K562 (cell line): ENCODE measurements around the gene TRERF1. TPM values are rescaled to one million over a fixed set of nuclear protein-coding genes. Genes with fewer than 3 reads are reported as not detected.

Source experiments
- ATAC-seq: fragments of 200-7000 bp; cut with Tn5 transposase; 3 replicates; pipeline ENCODE4 v1.9.1; 2020; ENCODE audit warnings: moderate library complexity
- BruUV-seq: library from RNA; stranded (reverse); fragments of 400-500 nt; replicated peaks from 2 replicates; lab custom pipeline; 2021; lab: Mats Ljungman, UMichigan
- CTCF ChIA-PET: fragments of 300-600 bp; formaldehyde crosslinking; extraction: SDS; loops from one replicate; lab custom pipeline; 2021; ENCODE audit warnings: low intra/inter-chr PET ratio; lab: Yijun Ruan, JAX
- POLR2A ChIA-PET: fragments of 300-600, 350-650 bp; sonication (Branson Sonifier 250); formaldehyde crosslinking; extraction: SDS; loops from one replicate; lab custom pipeline; 2021; ENCODE audit warnings: antibody characterized with exemption, inconsistent platforms; lab: Yijun Ruan, JAX
- DNase-seq, 4 experiments: peaks; one replicate each; pipeline versions ENCODE4 v3.0.0 to v3.0.0-alpha.2; 2011 to 2018; ENCODE audit warnings: low spot score in 3 of 4, mixed read lengths in 3 of 4; ENCODE audit errors: extremely low read depth in 1 of 4
- FAIRE-seq: peaks from 2 replicates; lab custom pipeline; 2011; peaks lifted over from hg19 to GRCh38; lab: Jason Lieb, UNC
- H2AFZ ChIP-seq: 2 replicates; pipeline ENCODE4 v1.6.0; 2011; ENCODE audit warnings: low read depth, low read length, control low read depth, inconsistent platforms
- H3K27ac ChIP-seq: fragments of 200-600 bp; 3 replicates; pipeline ENCODE4 v1.8.0; 2011; ENCODE audit warnings: low read depth, mild to moderate bottlenecking, control low read depth, inconsistent platforms, low read length, moderate library complexity, mixed read lengths; ENCODE audit errors: extremely low read depth
- H3K27me3 ChIP-seq, 2 experiments: fragments of 300-600 bp in 1 of 2; 2 replicates in 1 of 2; 3 replicates in 1 of 2; pipeline versions ENCODE4 v1.6.0 to v1.8.0; 2011; ENCODE audit warnings: inconsistent platforms in 2 of 2, low read length in 2 of 2, mild to moderate bottlenecking in 1 of 2, mixed read lengths in 1 of 2, moderate library complexity in 1 of 2; ENCODE audit not compliant: control insufficient read depth in 2 of 2, insufficient read depth in 2 of 2
- H3K36me3 ChIP-seq: fragments of 300-600 bp; 3 replicates; pipeline ENCODE4 v1.8.0; 2011; ENCODE audit warnings: mild to moderate bottlenecking, low read length, inconsistent platforms; ENCODE audit not compliant: control insufficient read depth, insufficient read depth
- H3K4me1 ChIP-seq, 2 experiments: fragments of 200-600 bp in 1 of 2; replicated peaks in 1 of 2; 2 replicates in 1 of 2; 3 replicates in 1 of 2; pipeline versions ENCODE4 v1.5.1 to v1.8.0; 2011; ENCODE audit warnings: inconsistent platforms in 2 of 2, low read length in 2 of 2, mild to moderate bottlenecking in 1 of 2, mixed read lengths in 1 of 2, moderate library complexity in 1 of 2; ENCODE audit not compliant: control insufficient read depth in 2 of 2, insufficient read depth in 2 of 2
- H3K4me2 ChIP-seq: 2 replicates; pipeline ENCODE4 v1.6.1; 2011; ENCODE audit warnings: low read length, control low read depth, inconsistent platforms, mixed read lengths; ENCODE audit not compliant: insufficient read depth
- H3K4me3 ChIP-seq: fragments of 200-600 bp; sonication (generic), shearing (Covaris generic); 2 replicates; pipeline ENCODE4 v1.5.1; 2016; ENCODE audit warnings: control low read depth, inconsistent platforms
- H3K79me2 ChIP-seq: fragments of 200-600 bp; 3 replicates; pipeline ENCODE4 v1.8.0; 2011; ENCODE audit warnings: low read length, inconsistent platforms; ENCODE audit not compliant: control insufficient read depth, insufficient read depth
- H3K9ac ChIP-seq, 2 experiments: 2 replicates each; pipeline versions ENCODE4 v1.6.0 to v1.6.1; 2011; ENCODE audit warnings: low read depth in 2 of 2, low read length in 2 of 2, control low read depth in 1 of 2, inconsistent platforms in 1 of 2, mild to moderate bottlenecking in 1 of 2, mixed read lengths in 1 of 2; ENCODE audit not compliant: insufficient read depth in 1 of 2
- H3K9me1 ChIP-seq: one replicate; pipeline ENCODE4 v1.6.0; 2011; ENCODE audit warnings: inconsistent platforms, mild to moderate bottlenecking, low read length, moderate library complexity; ENCODE audit not compliant: control insufficient read depth, insufficient read depth
- H3K9me3 ChIP-seq: replicated peaks from 2 replicates; pipeline ENCODE4 v1.5.1; 2011; ENCODE audit warnings: low read depth, low read length, inconsistent platforms; ENCODE audit not compliant: control insufficient read depth, insufficient read depth
- H4K20me1 ChIP-seq: replicated peaks from 2 replicates; pipeline ENCODE4 v1.6.1; 2011; ENCODE audit warnings: low read length, inconsistent platforms, mixed read lengths; ENCODE audit not compliant: control insufficient read depth, insufficient read depth
- HNRNPH1 ChIP-seq: fragments of 200-400 bp; formaldehyde crosslinking; optimal IDR thresholded peaks from 2 replicates; pipeline ENCODE3; 2017; ENCODE audit warnings: low read depth, mild to moderate bottlenecking, low read length, moderate library complexity
- MED1 ChIP-seq: sonication (generic); formaldehyde crosslinking; IDR thresholded peaks from 2 replicates; pipeline ENCODE4 v1.8.1; 2023; ENCODE audit warnings: missing genetic modification reagents, borderline replicate concordance
- ZNF134 ChIP-seq: fragments of 250-450 bp; sonication (Bioruptor Pico); conservative IDR thresholded peaks from 2 replicates; pipeline ENCODE4 v1.4.0; 2020
- ZNF274 ChIP-seq: IDR thresholded peaks from 2 replicates; pipeline ENCODE4 v1.6.1; 2011; ENCODE audit warnings: low read depth, mild to moderate bottlenecking, low read length, moderate library complexity, borderline replicate concordance
- WGBS: fragments of 100-300 bp; shearing (Covaris generic); methylation state at CpG from one replicate; pipeline ENCODE4 v1.1.6; 2016; ENCODE audit warnings: low coverage, mixed read lengths; ENCODE audit not compliant: insufficient coverage; ENCODE audit errors: missing lambda C conversion rate; 5-methylcytosine and 5-hydroxymethylcytosine counted together
- in situ Hi-C: fragments of 300-500 bp; cut with MboI; formaldehyde crosslinking; loops from 4 replicates; pipeline ENCODE4 v1.15.0; 2018; ENCODE audit warnings: inconsistent platforms, mixed read lengths
- intact Hi-C: fragments of 100-400 bp; cut with micrococcal nuclease; formaldehyde crosslinking; loops from 2 replicates; pipeline ENCODE4 v1.14.2; 2022
- polyA plus RNA-seq, 8 experiments: library from polyadenylated mRNA; depleted of rRNA in 4 of 8; stranded (reverse) in 5 of 8; unstranded in 3 of 8; fragments of >200 nt; fragmentation: Nextera tagmentation in 2 of 8; fragmentation: Illumina TruSeq in 1 of 8; extraction: Ambion mirVana in 2 of 8; extraction: Trizol in 1 of 8; gene quantifications; 2 replicates each; pipeline versions ENCODE4 v1.2.1 to v1.2.3, GENCODE V29; 2011 to 2014; ENCODE audit warnings: inconsistent platforms in 1 of 8, missing spikeins in 1 of 8
- total RNA-seq, 7 experiments: library from RNA; depleted of rRNA in 6 of 7; stranded (reverse); fragments of >200 nt in 6 of 7; fragmentation: Illumina TruSeq in 2 of 7; extraction: Trizol in 2 of 7; gene quantifications; 2 replicates each; pipeline versions ENCODE4 v1.2.1 to v1.2.3, GENCODE V29; 2011 to 2021; ENCODE audit warnings: low replicate concordance in 1 of 7
- TF ChIP-seq, protein P1 (sequence below): sonication (generic); formaldehyde crosslinking; IDR thresholded peaks from 2 replicates; pipeline ENCODE4 v1.8.0; 2022; ENCODE audit warnings: mild to moderate bottlenecking, missing genetic modification reagents
- TF ChIP-seq, protein P2 (sequence below): fragments of 450-650 bp; conservative IDR thresholded peaks from 2 replicates; pipeline ENCODE4 v1.6.1; 2016; ENCODE audit warnings: missing genetic modification characterization, low read depth, mild to moderate bottlenecking, control low read depth, missing compliant biosample characterization
- TF ChIP-seq, protein P3 (sequence below): fragments of 450-650 bp; IDR thresholded peaks from 2 replicates; pipeline ENCODE4 v1.7.1; 2018; ENCODE audit warnings: mild to moderate bottlenecking, low read depth; ENCODE audit not compliant: partially characterized antibody

TRERF1 gene
- total and polyA plus RNA-seq, 9 of the 15 experiments (the other 6 are each of a cell fraction or from before 2014, with no cell fraction given) = 0.04 to 0.20 (median 0.07) TPM; not detected in 3

DNA sequence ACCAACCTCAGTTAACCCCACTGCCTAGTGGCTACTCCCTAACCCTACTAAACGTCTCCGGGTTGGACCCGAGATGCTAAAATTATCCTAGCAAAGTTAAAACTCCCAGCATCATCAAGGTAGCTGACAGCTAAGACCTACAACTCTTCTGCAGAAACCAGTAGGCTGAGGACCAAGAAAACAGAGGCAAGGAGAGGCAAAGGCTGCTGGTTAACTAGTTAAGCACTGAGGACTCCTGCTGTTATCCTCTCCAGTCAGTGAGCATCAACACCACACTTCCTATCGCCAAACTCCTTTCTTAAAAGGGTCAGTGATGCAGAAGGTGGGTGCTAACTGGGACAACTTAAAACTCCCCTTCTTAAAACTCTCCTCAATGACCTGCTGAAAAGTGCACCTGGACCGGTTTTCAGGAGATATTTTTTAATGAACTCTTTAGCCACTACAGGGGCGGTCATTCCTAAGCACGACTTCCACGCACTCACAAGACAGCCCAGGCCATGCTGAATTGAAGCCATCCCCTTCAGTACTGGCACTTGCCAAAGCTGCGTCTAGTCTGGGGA, 1.7 kb downstream of the TRERF1 start (continued):
- TF ChIP-seq, protein P1, sequence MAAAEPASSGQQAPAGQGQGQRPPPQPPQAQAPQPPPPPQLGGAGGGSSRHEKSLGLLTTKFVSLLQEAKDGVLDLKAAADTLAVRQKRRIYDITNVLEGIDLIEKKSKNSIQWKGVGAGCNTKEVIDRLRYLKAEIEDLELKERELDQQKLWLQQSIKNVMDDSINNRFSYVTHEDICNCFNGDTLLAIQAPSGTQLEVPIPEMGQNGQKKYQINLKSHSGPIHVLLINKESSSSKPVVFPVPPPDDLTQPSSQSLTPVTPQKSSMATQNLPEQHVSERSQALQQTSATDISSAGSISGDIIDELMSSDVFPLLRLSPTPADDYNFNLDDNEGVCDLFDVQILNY (CRISPR knock-in tag) = no peak

DNA sequence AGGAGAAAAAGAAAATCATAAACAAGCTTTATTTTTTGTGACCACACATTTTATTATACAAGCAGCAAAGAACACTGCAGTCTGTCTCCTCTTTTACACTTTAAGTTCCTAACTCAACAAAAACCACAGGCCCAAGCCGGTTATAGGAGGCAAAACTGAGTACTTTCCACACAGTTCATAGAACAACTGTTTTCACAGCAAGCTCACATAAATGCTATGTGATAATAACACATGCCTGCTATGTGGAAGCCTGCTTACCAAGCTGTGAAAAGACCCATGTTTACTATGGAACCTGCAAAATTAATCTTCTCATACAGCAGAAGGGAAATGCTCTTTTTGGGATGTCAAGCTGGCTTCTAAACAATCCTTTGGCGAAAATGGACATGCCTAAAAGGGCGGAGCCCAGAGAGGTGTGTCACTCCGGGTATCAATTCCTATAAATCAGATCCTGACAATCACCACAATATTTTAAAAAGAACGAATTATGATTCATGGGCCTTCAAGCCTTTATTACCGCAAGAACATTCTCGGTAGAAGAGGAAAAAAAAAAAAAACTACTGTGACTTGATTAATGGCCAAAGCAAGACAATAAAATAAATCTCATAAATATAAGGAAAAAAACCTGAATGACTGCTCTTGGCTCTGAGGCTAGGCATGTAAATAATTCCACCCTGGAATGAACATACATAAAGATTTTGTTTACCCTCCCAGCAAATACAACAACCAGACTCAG, 2.6 kb downstream of the TRERF1 start:
- no peak for FAIRE-seq
- Histone ChIP-seq H3K27me3 (peaks cover 58 to 65% of the 10 kb centered on the region in 2 experiments), H3K4me2 (no peak overlapping the region), H3K27ac (no peak overlapping the region), H3K4me3 (no peak overlapping the region), H3K9ac (no peak overlapping the region), H3K79me2 (no peaks in the 10 kb centered on the region), H4K20me1 (no peaks in the 10 kb centered on the region), H3K36me3 (no peaks in the 10 kb centered on the region), H3K4me1 (peaks cover 9 to 25% of the 10 kb centered on the region in 2 experiments; a peak in 4 of 5 replicates), H2AFZ (no peak overlapping the region), H3K9me1 (no peaks in the 10 kb centered on the region), H3K9me3 (no peaks in the 10 kb centered on the region)
- under 1% methylated on average over 7 of the region's 7 CpGs for WGBS
- CTCF ChIA-PET = no interaction called here
- no peak for DNase-seq
- POLR2A ChIA-PET = interaction anchor here (1.0 to 1.5 kb wide), 2 partner anchors 9 to 11 kb away, joined by 3 read pairs; no protein-coding TSS in a partner anchor
- TF ChIP-seq ZNF134 (CRISPR knock-in tag) (no peak), HNRNPH1 (no peak), ZNF274 (no peak), MED1 (CRISPR knock-in tag) (no peak)
- TF ChIP-seq, protein P2, sequence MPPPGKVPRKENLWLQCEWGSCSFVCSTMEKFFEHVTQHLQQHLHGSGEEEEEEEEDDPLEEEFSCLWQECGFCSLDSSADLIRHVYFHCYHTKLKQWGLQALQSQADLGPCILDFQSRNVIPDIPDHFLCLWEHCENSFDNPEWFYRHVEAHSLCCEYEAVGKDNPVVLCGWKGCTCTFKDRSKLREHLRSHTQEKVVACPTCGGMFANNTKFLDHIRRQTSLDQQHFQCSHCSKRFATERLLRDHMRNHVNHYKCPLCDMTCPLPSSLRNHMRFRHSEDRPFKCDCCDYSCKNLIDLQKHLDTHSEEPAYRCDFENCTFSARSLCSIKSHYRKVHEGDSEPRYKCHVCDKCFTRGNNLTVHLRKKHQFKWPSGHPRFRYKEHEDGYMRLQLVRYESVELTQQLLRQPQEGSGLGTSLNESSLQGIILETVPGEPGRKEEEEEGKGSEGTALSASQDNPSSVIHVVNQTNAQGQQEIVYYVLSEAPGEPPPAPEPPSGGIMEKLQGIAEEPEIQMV = no peak
- TF ChIP-seq, protein P3, sequence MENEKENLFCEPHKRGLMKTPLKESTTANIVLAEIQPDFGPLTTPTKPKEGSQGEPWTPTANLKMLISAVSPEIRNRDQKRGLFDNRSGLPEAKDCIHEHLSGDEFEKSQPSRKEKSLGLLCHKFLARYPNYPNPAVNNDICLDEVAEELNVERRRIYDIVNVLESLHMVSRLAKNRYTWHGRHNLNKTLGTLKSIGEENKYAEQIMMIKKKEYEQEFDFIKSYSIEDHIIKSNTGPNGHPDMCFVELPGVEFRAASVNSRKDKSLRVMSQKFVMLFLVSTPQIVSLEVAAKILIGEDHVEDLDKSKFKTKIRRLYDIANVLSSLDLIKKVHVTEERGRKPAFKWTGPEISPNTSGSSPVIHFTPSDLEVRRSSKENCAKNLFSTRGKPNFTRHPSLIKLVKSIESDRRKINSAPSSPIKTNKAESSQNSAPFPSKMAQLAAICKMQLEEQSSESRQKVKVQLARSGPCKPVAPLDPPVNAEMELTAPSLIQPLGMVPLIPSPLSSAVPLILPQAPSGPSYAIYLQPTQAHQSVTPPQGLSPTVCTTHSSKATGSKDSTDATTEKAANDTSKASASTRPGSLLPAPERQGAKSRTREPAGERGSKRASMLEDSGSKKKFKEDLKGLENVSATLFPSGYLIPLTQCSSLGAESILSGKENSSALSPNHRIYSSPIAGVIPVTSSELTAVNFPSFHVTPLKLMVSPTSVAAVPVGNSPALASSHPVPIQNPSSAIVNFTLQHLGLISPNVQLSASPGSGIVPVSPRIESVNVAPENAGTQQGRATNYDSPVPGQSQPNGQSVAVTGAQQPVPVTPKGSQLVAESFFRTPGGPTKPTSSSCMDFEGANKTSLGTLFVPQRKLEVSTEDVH = no peak
- in situ Hi-C loops = no loop called here
- BruUV-seq = no TSS peak
- ATAC-seq = no peak
- intact Hi-C loops = no loop called here
